Endothelial cell of umbilical vein (primary cell): ENCODE results near the gene CD44.

Experiments used
- CTCF ChIP-seq, 2 donors: IDR thresholded peaks; 1 replicate in 1 of 2; 2 replicates in 1 of 2; pipeline ENCODE4 v1.5.1; 2011; ENCODE audit warnings: low read length in 2 of 2, mild to moderate bottlenecking in 2 of 2, moderate library complexity in 2 of 2, control low read depth in 1 of 2, inconsistent platforms in 1 of 2, low read depth in 1 of 2; ENCODE audit not compliant: insufficient read depth in 1 of 2; ENCODE audit errors: extremely low read depth in 1 of 2
- EZH2 ChIP-seq: IDR thresholded peaks from 2 replicates; pipeline ENCODE4 v1.6.1; 2012; ENCODE audit warnings: borderline replicate concordance, low read depth, mild to moderate bottlenecking, moderate library complexity, low read length, inconsistent platforms; ENCODE audit not compliant: severe bottlenecking
- FOS ChIP-seq: IDR thresholded peaks from 2 replicates; pipeline ENCODE4 v1.6.1; 2011; ENCODE audit warnings: mild to moderate bottlenecking, low read length, moderate library complexity, borderline replicate concordance; ENCODE audit not compliant: insufficient read depth
- GATA2 ChIP-seq: IDR thresholded peaks from 2 replicates; pipeline ENCODE4 v1.7.0; 2011; ENCODE audit warnings: low read depth, mild to moderate bottlenecking, moderate library complexity, mixed read lengths, low read length; ENCODE audit not compliant: insufficient read length, insufficient read depth
- JUN ChIP-seq: IDR thresholded peaks from 2 replicates; pipeline ENCODE4 v1.6.1; 2011; ENCODE audit warnings: borderline replicate concordance, low read depth; ENCODE audit not compliant: insufficient read length, insufficient read depth
- MAX ChIP-seq: IDR thresholded peaks from 2 replicates; pipeline ENCODE4 v1.6.1; 2011; ENCODE audit not compliant: insufficient read depth, insufficient read length
- MYC ChIP-seq: IDR thresholded peaks from one replicate; pipeline ENCODE4 v1.6.1; 2011; ENCODE audit warnings: mild to moderate bottlenecking, low read depth, low read length
- POLR2A ChIP-seq: IDR thresholded peaks from 2 replicates; pipeline ENCODE4 v1.6.1; 2012; ENCODE audit warnings: low read depth, mild to moderate bottlenecking, control low read depth, low read length
- POLR2AphosphoS5 ChIP-seq: IDR thresholded peaks from 2 replicates; pipeline ENCODE4 v1.6.1; 2012; ENCODE audit warnings: low read depth, mild to moderate bottlenecking, control low read depth, low read length, moderate library complexity; ENCODE audit not compliant: insufficient read depth

GRCh38 chr11:35218956-35219355 is 80.0 kb downstream of the CD44 start:
- no peak for TF ChIP-seq EZH2
- TF ChIP-seq CTCF (IDR thresholded peaks at IDR 0.05; ENCODE audit: extremely low read depth in 1 of 2, insufficient read depth in 1 of 2, low read depth in 1 of 2, low read length in 2 of 2), result no peak
- TF ChIP-seq POLR2AphosphoS5, result no peak
- TF ChIP-seq GATA2, result no peak
- TF ChIP-seq MAX, result no peak
- no peak for TF ChIP-seq POLR2A
- TF ChIP-seq JUN, result no peak
- TF ChIP-seq FOS, result no peak
- TF ChIP-seq MYC, result no peak
